GM12878 (cell line): Measurements from ENCODE around the gene TPRG1. TPM values are rescaled to one million over a fixed set of nuclear protein-coding genes. Genes with fewer than 3 reads are reported as not detected.

Source experiments
- ATAC-seq: fragments of 200-7000 bp; cut with Tn5 transposase; 3 replicates; pipeline ENCODE4 v1.9.1; 2020; ENCODE audit warnings: mild to moderate bottlenecking, moderate library complexity
- BruUV-seq: library from RNA; stranded (reverse); fragments of 400-500 nt; replicated peaks from 2 replicates; lab custom pipeline; 2021; lab: Mats Ljungman, UMichigan
- CTCF ChIA-PET: fragments of 300-600 bp; sonication (Branson Sonifier 250); formaldehyde crosslinking; extraction: SDS; loops from one replicate; lab custom pipeline; 2021; ENCODE audit warnings: inconsistent platforms; lab: Yijun Ruan, JAX
- POLR2A ChIA-PET: fragments of 350-600 bp; formaldehyde crosslinking; extraction: SDS; loops from one replicate; lab custom pipeline; 2021; ENCODE audit warnings: inconsistent platforms; lab: Charles Lee
- RAD21 ChIA-PET: fragments of 300-600 bp; sonication (Branson Sonifier 250); formaldehyde crosslinking; loops from one replicate; lab custom pipeline; 2023; ENCODE audit warnings: antibody characterized with exemption; ENCODE audit not compliant: unreplicated experiment; lab: Charles Lee
- SMC1A ChIA-PET: fragments of 300-600 bp; sonication (Branson Sonifier 250); formaldehyde crosslinking; loops from one replicate; lab custom pipeline; 2023; ENCODE audit not compliant: unreplicated experiment, uncharacterized antibody; lab: Charles Lee
- DNase-seq: peaks from one replicate; pipeline ENCODE4 v3.0.0-alpha.2; 2011; ENCODE audit warnings: low read depth, low spot score
- FAIRE-seq: peaks from 3 replicates; lab custom pipeline; 2011; peaks lifted over from hg19 to GRCh38; lab: Jason Lieb, UNC
- H2AFZ ChIP-seq: 2 replicates; pipeline ENCODE4 v1.6.0; 2011; ENCODE audit warnings: low read depth, low read length, control low read depth; ENCODE audit not compliant: control insufficient read depth
- H3K27ac ChIP-seq: 2 replicates; pipeline ENCODE4 v1.5.1; 2011; ENCODE audit warnings: control low read depth; ENCODE audit not compliant: control insufficient read depth, insufficient read depth
- H3K27me3 ChIP-seq, 2 experiments: replicated peaks in 1 of 2; 2 replicates each; pipeline versions ENCODE4 v1.6.0 to v1.6.1; 2011; ENCODE audit warnings: low read length in 1 of 2; ENCODE audit not compliant: control insufficient read depth in 2 of 2, insufficient read depth in 2 of 2
- H3K36me3 ChIP-seq, 2 experiments: 2 replicates each; pipeline ENCODE4 v1.5.1; 2011; ENCODE audit warnings: low read length in 1 of 2; ENCODE audit not compliant: control insufficient read depth in 2 of 2, insufficient read depth in 2 of 2
- H3K4me1 ChIP-seq: 2 replicates; pipeline ENCODE4 v1.6.1; 2011; ENCODE audit warnings: mild to moderate bottlenecking, low read length, moderate library complexity, mixed read lengths; ENCODE audit not compliant: control insufficient read depth, insufficient read depth
- H3K4me2 ChIP-seq: 2 replicates; pipeline ENCODE4 v1.6.0; 2011; ENCODE audit warnings: control low read depth; ENCODE audit not compliant: control insufficient read depth, insufficient read depth
- H3K4me3 ChIP-seq: fragments of 200-600 bp; sonication (generic); 2 replicates; pipeline ENCODE4 v1.5.1; 2016
- H3K79me2 ChIP-seq: 2 replicates; pipeline ENCODE4 v1.6.0; 2011; ENCODE audit warnings: low read length; ENCODE audit not compliant: control insufficient read depth, insufficient read depth
- H3K9ac ChIP-seq: 2 replicates; pipeline ENCODE4 v1.8.0; 2011; ENCODE audit warnings: low read length, control low read depth, mixed read lengths; ENCODE audit not compliant: control insufficient read depth, insufficient read depth
- H3K9me3 ChIP-seq: replicated peaks from 3 replicates; pipeline ENCODE4 v1.5.1; 2011; ENCODE audit warnings: mild to moderate bottlenecking, low read length; ENCODE audit not compliant: control insufficient read depth, insufficient read depth
- H4K20me1 ChIP-seq: 2 replicates; pipeline ENCODE4 v1.6.0; 2011; ENCODE audit not compliant: control insufficient read depth, insufficient read depth
- BACH1 ChIP-seq: fragments of 450-650 bp; IDR thresholded peaks from 2 replicates; pipeline ENCODE4 v1.6.1; 2017; ENCODE audit warnings: mild to moderate bottlenecking, borderline replicate concordance
- EZH2 ChIP-seq: IDR thresholded peaks from 2 replicates; pipeline ENCODE4 v1.6.1; 2012; ENCODE audit warnings: low read depth, mild to moderate bottlenecking, control low read depth, inconsistent platforms, low read length, borderline replicate concordance; ENCODE audit not compliant: control insufficient read depth
- MYC ChIP-seq: IDR thresholded peaks from 2 replicates; pipeline ENCODE4 v1.6.1; 2011; ENCODE audit warnings: mild to moderate bottlenecking, low read length, moderate library complexity, inconsistent platforms; ENCODE audit not compliant: insufficient read depth, insufficient replicate concordance, insufficient read length, severe bottlenecking
- POLR2AphosphoS2 ChIP-seq: IDR thresholded peaks from 2 replicates; pipeline ENCODE4 v1.6.1; 2011; ENCODE audit warnings: low read depth, mild to moderate bottlenecking, low read length, improper control_type of control experiment, moderate library complexity
- RAD21 ChIP-seq: IDR thresholded peaks from 2 replicates; pipeline ENCODE4 v1.6.1; 2011; ENCODE audit warnings: mild to moderate bottlenecking, low read depth, low read length, moderate library complexity; ENCODE audit not compliant: insufficient read depth
- SIN3A ChIP-seq: IDR thresholded peaks from 2 replicates; pipeline ENCODE4 v1.6.1; 2012; ENCODE audit warnings: low read depth, low read length, improper control_type of control experiment
- USF2 ChIP-seq: IDR thresholded peaks from 2 replicates; pipeline ENCODE4 v1.6.1; 2011; ENCODE audit warnings: low read depth, low read length, improper control_type of control experiment, borderline replicate concordance
- ZNF217 ChIP-seq: fragments of 450-650 bp; IDR thresholded peaks from 2 replicates; pipeline ENCODE4 v1.6.1; 2017; ENCODE audit warnings: antibody characterized with exemption, mild to moderate bottlenecking
- WGBS: methylation state at CpG from one replicate; pipeline ENCODE4 v1.1.6; 2016; ENCODE audit warnings: low lambda C conversion rate; ENCODE audit not compliant: insufficient replicate concordance, insufficient coverage; ENCODE audit errors: missing lambda C conversion rate; 5-methylcytosine and 5-hydroxymethylcytosine counted together
- in situ Hi-C: fragments of 300-500 bp; cut with MboI; formaldehyde crosslinking; loops from 9 replicates; pipeline ENCODE4 v1.14.3; 2018; ENCODE audit warnings: mixed read lengths
- intact Hi-C: fragments of 100-400 bp; cut with micrococcal nuclease; formaldehyde crosslinking; loops from one replicate; pipeline ENCODE4 v1.14.2; 2022; ENCODE audit not compliant: unreplicated experiment
- polyA plus RNA-seq, 11 experiments: library from polyadenylated mRNA; depleted of rRNA in 4 of 11; unstranded in 6 of 11; stranded (reverse) in 5 of 11; fragments of >200 nt; fragmentation: Nextera tagmentation in 4 of 11; fragmentation: Illumina TruSeq in 1 of 11; extraction: Ambion mirVana in 4 of 11; extraction: Trizol in 1 of 11; gene quantifications; 1 replicate in 1 of 11; 2 replicates in 10 of 11; pipeline versions ENCODE4 v1.2.1 to v1.2.3, GENCODE V29; 2011 to 2016; ENCODE audit warnings: inconsistent platforms in 2 of 11, missing spikeins in 2 of 11, low read depth in 1 of 11
- total RNA-seq, 4 experiments: library from RNA; depleted of rRNA in 3 of 4; stranded (reverse); fragments of >200 nt in 3 of 4; fragmentation: Illumina TruSeq in 1 of 4; extraction: Trizol in 1 of 4; gene quantifications; 2 replicates each; pipeline versions ENCODE4 v1.2.1 to v1.2.3, GENCODE V29; 2013 to 2021

TPRG1 gene
- total and polyA plus RNA-seq, 10 of the 15 experiments (the other 5 are each of a cell fraction or from before 2014, with no cell fraction given), result 0.26 to 30.7 (median 3.6) TPM

GRCh38 chr3:189355115-189355480 is 183.3 kb downstream of the TPRG1 start:
- ATAC-seq (no peak), FAIRE-seq (no peak)
- CTCF ChIA-PET, result interaction anchor here (0.6 to 2.4 kb wide), 8 partner anchors 12 to 1029 kb away, joined by 3 to 9 read pairs (median 4); no protein-coding TSS in a partner anchor
- H3K4me2 ChIP-seq, result no peak overlapping the region
- no peak overlapping the region for H3K27ac ChIP-seq
- peaks cover 3% of the 10 kb centered on the region for H3K4me1 ChIP-seq
- no peaks in the 10 kb centered on the region for H4K20me1 ChIP-seq
- no peaks in the 10 kb centered on the region for H3K27me3 ChIP-seq
- H2AFZ ChIP-seq, result peak overlapping the region; percentile 3; the same call in 1 of the 2 replicates
- 64% methylated on average over 2 of the region's 2 CpGs for WGBS
- no peaks in the 10 kb centered on the region for H3K36me3 ChIP-seq
- H3K4me3 ChIP-seq, result no peak overlapping the region
- no peaks in the 10 kb centered on the region for H3K9me3 ChIP-seq
- TF ChIP-seq POLR2AphosphoS2, result no peak
- no peak for TF ChIP-seq RAD21
- TF ChIP-seq ZNF217, result no peak
- no peak for TF ChIP-seq BACH1
- TF ChIP-seq EZH2, result no peak
- TF ChIP-seq SIN3A, result no peak
- TF ChIP-seq USF2, result no peak
- TF ChIP-seq MYC, result no peak
- TF ChIP-seq, all 136 proteins: peak for 0
- intact Hi-C loops (no loop called here), in situ Hi-C loops (no loop called here)
- no peak overlapping the region for H3K9ac ChIP-seq
- POLR2A ChIA-PET, result no interaction called here
- BruUV-seq, result no TSS peak
- SMC1A ChIA-PET, result interaction anchor here (0.7 to 2.1 kb wide), 12 partner anchors 9 to 594 kb away, joined by 3 to 6 read pairs (median 4); no protein-coding TSS in a partner anchor
- no peaks in the 10 kb centered on the region for H3K79me2 ChIP-seq
- RAD21 ChIA-PET, result interaction anchor here (0.9 to 1.4 kb wide), 3 partner anchors 13 to 593 kb away, joined by 3 to 4 read pairs (median 4); no protein-coding TSS in a partner anchor
- no peak for DNase-seq
